ENCODE measurements around the gene NENF.

- TF ChIP-seq CTCF (conservative IDR thresholded peaks at IDR 0.05), result no peak
- no peak for TF ChIP-seq EZH2 (IDR thresholded peaks at IDR 0.05; ENCODE audit: low read depth)
Measured at GRCh38 chr1:212402666-212403321, 29.9 kb upstream of the NENF start.
